GM12872 (cell line): Measurements from ENCODE around the gene BLOC1S1.

ENCODE experiments used
- CTCF ChIP-seq: IDR thresholded peaks from 3 replicates; pipeline ENCODE4 v1.5.1; 2011; ENCODE audit warnings: low read depth, mild to moderate bottlenecking, low read length, moderate library complexity; ENCODE audit not compliant: insufficient read depth

BLOC1S1 gene

GRCh38 chr12:55715833-55716581 lies at the start of gene BLOC1S1:
Gene BLOC1S1, plus strand, starts transcription at chr12:55716046. Its CDS starts 6 bp downstream, at chr12:55716052.
- TF ChIP-seq CTCF: no peak

- no peak for TF ChIP-seq CTCF
Observed at GRCh38 chr12:55666508-55666907, 49.3 kb upstream of the BLOC1S1 start.

- TF ChIP-seq CTCF: no peak
Observed at GRCh38 chr12:55670276-55670675, 45.6 kb upstream of the BLOC1S1 start.

GRCh38 chr12:55671746-55672145 lies 44.1 kb upstream of the BLOC1S1 start:
- TF ChIP-seq CTCF: no peak

- TF ChIP-seq CTCF: no peak
Observed at GRCh38 chr12:55673638-55674037, 42.2 kb upstream of the BLOC1S1 start.

GRCh38 chr12:55675666-55676065 lies 40.2 kb upstream of the BLOC1S1 start:
- no peak for TF ChIP-seq CTCF

- TF ChIP-seq CTCF: no peak
Observed at GRCh38 chr12:55676707-55677106, 39.1 kb upstream of the BLOC1S1 start.

- no peak for TF ChIP-seq CTCF
Observed at GRCh38 chr12:55679691-55680090, 36.2 kb upstream of the BLOC1S1 start.
